ENCODE measurements around the gene DCUN1D1.

The DCUN1D1 gene

DNA sequence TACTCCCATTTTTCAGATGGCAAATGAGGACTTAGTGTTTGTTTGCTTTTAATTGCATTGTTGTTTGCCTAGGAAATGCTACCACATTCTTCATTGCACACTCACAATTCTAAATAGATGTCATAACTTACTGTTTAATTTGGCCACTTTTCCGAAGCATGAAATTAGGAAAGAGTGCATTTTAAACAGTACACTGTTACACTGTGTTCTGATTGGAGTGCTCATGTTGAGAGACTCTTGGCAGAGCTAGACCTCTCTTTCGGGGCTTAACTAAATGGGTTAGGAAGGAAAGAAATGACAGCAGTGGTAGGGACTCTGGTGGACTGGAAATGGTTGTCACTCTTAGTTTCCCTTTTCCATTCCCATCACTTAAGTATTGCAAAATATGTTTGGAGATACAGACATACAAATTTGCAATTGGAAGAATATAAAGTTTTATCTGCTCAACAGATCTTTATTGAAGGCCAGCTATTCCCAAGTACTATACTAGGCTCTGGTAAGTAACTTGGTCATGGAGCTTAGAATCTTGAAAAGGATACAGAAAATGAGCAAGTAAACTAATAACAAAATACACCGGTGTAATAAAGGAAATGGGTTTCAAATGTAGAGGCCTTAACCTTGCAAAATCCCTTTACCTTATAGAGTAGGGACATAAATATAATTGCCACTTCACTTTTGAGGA lies 90.2 kb downstream of the DCUN1D1 start:
- no peak for DNase-seq
